Measurements from ENCODE around the gene DNAAF2.
"Not testable (repeated sequence)": the region's sequence is repeated elsewhere in the genome, so short reads cannot be mapped to it uniquely, and the experiment has no call there.

DNAAF2 gene

GRCh38 chr14:49621114-49621881 is 13.7 kb downstream of the DNAAF2 start:
- DNase-seq = peak; percentile 72 to 77

- DNase-seq = peak; percentile 96 to 97
These were observed 14.6 kb downstream of the DNAAF2 start, which contains the start of the genes MGAT2 and RPL36AL for GRCh38 chr14:49620182-49621113. MGAT2 (plus strand) TSS chr14:49620799; CDS start chr14:49621269, 470 bp downstream. RPL36AL (minus strand) TSS chr14:49620626; CDS start chr14:49619104, 1,522 bp downstream.

GRCh38 chr14:49619730-49620129 is 15.3 kb downstream of the DNAAF2 start:
- DNase-seq = no peak

- DNase-seq = not testable (repeated sequence)
These were observed 15.8 kb downstream of the DNAAF2 start for GRCh38 chr14:49619273-49619672.

DNA sequence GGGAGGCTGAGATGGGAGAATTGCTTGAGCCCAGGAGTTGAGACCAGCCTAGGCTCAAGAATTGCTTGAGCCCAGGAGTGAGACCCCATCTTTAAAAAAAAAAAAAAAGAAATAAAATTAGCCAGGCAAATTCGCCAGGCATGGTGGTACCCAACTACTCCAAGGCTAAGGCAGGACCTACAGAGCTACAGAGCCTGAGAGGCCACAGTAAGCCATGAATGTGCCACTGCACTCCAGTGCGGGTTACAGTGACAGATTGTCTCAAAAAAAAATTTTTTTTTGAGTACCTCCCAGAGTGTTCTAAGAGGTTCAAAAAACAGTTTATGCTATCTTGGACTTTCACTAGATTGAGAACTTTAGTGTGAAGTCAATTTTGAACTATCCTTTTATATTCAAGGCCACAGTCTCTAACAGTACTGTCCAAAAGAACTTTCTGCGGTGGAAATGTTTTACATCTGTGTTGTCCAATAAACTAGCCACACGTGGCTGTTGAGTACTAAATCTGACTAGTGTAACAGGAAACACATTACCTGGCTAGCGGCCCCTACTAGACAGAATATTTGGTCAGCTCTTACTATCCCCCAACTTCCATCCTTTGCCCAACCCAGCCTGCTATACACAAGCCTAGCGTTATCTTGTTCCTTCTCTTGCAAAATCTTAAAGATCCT is 17.1 kb downstream of the DNAAF2 start:
- DNase-seq = no peak

DNA sequence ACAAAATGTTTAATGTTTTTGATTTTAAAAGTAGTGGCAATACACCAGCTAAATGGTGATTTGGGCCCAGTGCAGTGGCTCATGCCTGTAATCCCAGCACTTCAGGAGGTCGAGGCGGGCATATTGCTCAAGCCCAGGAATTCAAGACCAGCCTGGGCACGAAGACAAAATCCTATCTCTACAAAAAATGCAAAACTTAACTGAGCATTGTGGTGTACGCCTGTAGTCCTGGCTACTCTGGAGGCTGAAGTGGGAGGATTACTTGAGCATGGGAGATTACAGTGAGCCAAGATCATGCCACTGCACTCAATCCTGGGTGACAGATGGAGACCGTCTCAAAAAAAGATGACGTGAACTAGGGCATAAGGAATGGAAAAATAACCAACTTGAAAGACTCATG is 19.3 kb downstream of the DNAAF2 start:
- no peak for DNase-seq

GRCh38 chr14:49614196-49614595 is 20.8 kb downstream of the DNAAF2 start:
- DNase-seq = no peak

GRCh38 chr14:49612671-49613070 is 22.4 kb downstream of the DNAAF2 start:
- no peak for DNase-seq

DNA sequence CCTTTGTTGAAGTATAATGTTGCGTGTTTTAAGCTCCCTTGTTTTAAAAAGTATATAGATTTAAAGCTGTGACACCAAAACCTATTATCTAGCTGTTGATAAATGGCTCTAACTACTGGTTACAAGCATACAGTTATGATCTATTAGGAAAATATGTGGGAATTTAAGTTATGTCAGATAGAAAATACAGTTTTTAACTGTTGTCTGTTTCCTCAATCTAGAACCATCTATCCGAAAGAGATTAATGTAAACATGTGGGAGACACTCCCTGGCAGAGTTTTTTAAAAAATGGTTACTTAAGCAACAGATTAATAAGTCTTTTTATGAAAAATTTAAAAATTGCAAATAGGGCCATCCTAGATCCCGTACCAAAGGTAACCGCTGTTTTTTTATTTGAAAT is 22.8 kb downstream of the DNAAF2 start:
- DNase-seq = no peak

DNA sequence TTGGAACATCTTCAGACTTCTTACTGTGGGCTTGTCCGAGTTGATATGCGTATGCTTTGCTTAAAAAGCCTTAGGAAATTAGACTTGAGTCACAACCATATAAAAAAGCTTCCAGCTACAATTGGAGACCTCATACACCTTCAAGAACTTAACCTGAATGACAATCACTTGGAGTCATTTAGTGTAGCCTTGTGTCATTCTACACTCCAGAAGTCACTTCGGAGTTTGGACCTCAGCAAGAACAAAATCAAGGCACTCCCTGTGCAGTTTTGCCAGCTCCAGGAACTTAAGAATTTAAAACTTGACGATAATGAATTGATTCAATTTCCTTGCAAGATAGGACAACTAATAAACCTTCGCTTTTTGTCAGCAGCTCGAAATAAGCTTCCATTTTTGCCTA is 27.5 kb downstream of the DNAAF2 start:
- DNase-seq = no peak

DNA sequence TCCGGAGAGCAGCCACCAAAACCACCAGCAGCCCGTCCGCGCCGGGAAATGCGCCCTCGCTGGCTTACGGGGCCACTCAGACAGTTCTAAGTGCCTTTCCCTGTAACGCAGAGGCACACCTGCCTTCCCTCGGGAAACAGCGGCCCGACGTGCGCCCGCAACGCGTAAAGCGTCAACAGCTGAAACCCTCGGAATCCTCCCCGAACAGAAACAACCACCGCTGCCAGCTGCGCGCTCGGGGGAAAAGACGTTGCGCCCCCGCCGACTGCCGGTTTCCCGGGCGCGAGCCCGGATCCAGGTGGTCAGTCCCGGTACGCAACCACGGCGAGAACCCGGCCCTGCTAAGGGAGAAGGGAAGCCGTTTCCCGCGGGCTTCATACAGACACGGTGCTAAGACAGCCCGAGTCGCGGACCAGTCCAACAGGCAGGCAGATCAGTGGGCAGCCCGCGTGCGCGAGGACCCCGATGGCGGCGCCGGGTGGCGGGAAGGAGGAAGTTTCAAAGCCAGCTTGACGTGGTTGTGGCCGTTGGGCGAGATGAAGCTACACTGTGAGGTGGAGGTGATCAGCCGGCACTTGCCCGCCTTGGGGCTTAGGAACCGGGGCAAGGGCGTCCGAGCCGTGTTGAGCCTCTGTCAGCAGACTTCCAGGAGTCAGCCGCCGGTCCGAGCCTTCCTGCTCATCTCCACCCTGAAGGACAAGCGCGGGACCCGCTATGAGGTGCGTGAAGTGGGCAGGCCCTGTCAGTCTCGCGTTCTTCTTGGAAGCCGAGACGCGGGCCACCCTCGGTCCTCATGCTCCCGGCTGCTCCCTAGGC is 36.4 kb downstream of the DNAAF2 start, which contains the start of gene LRR1:
TSS of gene LRR1 (plus strand) at position 456 of the 816 bp plus-strand sequence. CDS start at position 537, 81 bp downstream.
- peak; percentile 69 to 94 for DNase-seq

DNA sequence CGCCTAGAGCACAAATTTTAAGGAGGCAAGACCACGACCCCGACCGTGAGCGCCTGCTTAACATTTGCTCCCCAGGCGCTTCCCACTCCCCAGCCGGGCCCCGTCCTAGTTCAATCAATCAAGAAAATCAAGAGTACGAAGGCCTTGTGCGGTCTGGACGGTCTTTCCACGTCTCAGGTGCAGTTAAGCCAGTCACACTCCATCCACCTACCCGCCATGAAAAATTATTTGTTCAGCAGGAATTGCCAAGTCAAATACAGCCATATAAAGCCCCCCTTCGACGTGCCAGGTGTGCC is 36.9 kb downstream of the DNAAF2 start:
- DNase-seq = no peak

- DNase-seq = no peak
These were observed 40.5 kb downstream of the DNAAF2 start for GRCh38 chr14:49594347-49595091.

DNA sequence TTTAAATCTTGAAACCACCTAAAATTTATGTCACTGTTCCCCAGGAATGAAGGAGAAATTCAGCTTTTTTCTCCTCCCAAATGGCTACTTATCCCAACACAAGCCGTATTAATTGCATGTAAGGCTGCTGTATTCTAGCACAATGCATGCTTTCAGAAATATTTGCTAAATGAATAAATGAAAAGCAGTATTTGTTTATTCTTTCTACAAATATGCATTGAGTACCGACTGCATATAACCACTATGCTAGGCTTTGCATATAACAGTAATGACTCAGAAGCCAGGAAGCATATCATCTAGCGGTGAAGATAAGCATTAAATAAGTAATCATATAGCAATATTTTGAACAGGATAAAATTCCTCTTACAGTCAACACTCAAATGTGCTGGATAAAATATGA is 42.0 kb downstream of the DNAAF2 start:
- DNase-seq = no peak

DNA sequence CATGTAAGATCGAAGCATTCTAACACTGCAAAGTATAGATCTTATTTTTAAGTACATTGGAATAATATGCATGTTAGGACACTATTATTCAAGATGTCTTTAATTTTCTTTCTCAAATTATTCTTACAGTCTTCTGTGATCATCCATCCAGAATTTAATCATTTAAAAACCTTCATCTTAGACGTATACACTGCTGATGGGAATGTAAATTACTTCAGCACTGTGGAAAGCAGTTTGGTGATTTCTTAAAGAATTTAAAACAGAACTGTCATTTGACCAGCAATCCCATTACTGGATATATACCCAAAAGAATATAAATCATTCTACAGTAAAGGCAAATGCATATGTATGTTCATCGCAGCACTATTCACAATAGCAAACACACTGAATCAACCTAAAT is 45.7 kb downstream of the DNAAF2 start:
- DNase-seq = no peak

DNA sequence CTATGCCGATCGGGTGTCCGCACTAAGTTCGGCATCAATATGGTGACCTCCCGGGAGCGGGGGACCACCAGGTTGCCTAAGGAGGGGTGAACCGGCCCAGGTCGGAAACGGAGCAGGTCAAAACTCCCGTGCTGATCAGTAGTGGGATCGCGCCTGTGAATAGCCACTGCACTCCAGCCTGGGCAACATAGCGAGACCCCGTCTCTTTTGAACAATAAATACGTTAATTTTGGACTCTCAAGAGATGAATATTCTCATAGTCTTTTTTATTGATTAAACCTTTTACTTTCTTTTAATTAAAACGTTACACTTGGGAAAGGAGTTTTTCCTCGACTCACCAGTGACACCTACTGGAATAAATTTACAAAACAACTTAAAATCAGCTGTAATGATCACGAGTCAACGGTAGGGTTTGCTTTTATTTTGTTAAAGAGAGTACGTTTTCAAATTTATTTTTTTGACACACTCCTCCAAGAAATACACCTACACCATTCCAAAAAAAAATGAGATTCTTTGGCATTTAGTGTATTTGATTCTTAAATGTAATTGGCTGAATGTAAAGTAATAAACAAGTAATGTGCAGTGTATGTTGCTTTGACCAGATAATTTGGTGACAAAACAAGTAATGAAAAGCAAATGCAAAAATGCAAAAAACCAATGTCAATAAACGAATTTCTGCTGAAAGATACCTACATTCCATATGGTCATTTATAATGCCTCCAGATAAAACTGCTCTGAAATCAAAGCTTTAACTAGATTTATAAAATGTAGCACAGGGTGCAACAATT is 48.2 kb downstream of the DNAAF2 start:
- peak; percentile 74 to 94 for DNase-seq

DNA sequence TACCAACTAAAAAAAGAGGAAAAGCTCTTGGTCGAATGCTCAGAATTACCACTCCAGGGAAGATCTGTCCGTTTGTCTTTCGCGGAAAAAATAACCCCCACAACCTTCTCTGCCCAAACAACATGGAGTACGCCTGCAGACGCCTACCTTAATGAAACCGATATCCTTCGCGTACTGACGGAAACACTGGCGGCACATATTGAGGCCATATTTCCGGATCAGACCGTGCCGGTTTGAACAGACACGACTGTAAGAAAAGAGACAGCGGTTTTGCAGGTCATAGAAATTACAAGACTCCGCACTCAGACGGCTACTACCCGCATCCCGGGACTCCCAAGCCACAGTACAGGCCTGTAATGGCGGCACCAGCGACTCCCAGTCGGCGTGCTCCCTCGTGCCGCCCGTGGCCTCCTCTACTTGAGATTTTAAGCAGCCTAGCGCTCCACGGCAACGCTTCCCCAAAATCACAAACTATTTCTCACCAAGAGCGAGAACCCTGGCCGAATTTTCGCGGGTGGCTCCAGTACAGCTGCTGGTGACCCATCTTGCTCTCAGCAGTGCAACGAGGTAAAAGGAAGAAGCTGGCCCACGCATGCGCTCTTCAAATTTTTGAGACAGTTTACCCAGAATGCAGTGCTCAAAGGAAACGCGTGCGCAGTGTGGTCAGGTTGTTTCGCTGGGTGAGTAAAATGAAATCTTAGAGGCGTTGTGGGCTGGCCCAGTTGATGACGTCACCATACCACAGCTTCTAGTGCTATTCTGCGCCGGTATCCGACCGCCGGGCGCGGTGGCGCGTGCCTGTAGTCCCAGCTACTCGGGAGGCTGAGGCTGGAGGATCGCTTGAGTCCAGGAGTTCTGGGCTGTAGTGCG is 49.0 kb downstream of the DNAAF2 start, which contains the start of gene RPS29:
TSS of gene RPS29 (minus strand) at position 578 of the 870 bp plus-strand sequence. CDS start at position 544, 34 bp downstream.
- peak; percentile 99 to 100 for DNase-seq

DNA sequence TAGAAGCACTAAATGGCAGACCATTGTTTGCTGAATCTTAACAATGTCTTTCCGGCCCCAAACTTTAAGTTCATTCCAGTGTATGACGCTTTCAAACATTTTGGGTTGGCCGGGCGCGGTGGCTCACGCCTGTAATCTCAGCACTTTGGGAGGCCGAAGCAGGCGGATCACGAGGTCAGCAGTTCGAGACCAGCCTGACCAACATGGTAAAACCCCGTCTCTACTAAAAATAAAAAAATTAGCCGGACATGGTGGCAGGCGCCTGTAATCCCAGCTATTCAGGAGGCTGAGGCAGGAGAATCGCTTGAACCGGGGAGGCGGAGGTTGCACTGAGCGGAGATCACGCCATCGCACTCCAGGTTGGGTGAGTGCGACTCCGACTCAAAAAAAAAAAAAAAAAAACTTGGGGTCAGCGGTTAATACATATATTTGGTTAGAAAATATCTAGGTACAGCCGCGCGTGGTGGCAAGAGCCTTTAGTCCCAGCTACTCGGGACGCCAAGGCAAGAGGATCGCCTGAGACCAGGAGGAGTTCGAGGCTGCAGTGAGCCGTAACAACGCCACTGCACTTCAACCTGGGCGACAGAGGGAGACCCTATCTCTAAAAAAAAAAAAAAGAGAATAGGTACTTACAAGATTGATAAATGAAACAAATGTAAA is 49.9 kb downstream of the DNAAF2 start:
- DNase-seq = not testable (repeated sequence)

DNA sequence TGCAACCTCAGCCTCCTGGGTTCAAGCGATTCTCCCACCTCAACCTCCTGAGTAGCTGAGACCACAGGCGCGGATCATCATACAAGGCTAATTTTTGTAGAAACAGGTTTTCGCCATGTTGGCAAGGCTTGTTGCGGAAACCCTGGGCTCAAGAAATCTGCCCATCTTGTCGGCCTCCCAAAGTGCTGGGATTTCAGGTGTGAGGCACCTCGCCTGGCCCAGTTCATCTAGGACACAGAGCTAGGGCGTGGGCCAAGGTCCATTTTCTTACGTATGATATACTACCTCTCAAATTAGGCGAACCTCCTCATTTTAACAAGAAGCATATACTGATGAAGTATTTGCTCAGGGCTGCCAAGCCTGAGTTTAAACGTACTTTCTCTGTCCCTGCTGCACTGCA is 51.0 kb downstream of the DNAAF2 start:
- DNase-seq = no peak

Data from inflammatory macrophage treated with lipopolysaccharide for 1 hour (primary cell).